Ovary (tissue), 9 donors: ENCODE results near the gene GOSR1. TPM values are rescaled to one million over a fixed set of nuclear protein-coding genes. Genes with fewer than 3 reads are reported as not detected.
"Not testable (repeated sequence)": the region's sequence is repeated elsewhere in the genome, so short reads cannot be mapped to it uniquely, and the experiment has no call there.

ENCODE experiments used
- DNase-seq, 5 donors: peaks; one replicate each; pipeline ENCODE4 v3.0.0-alpha.2; 2019 to 2020
- H3K27ac ChIP-seq, 2 donors: fragments of 200-600 bp; one replicate each; pipeline versions ENCODE4 v1.5.1 to v1.8.0; 2019 to 2022
- H3K27me3 ChIP-seq: fragments of 200-600 bp; one replicate; pipeline ENCODE4 v1.8.0; 2022
- H3K36me3 ChIP-seq: fragments of 200-600 bp; sonication (generic); one replicate; pipeline ENCODE4 v1.5.1; 2019
- H3K4me1 ChIP-seq: one replicate; pipeline ENCODE4 v1.8.1; 2013; ENCODE audit warnings: mild to moderate bottlenecking, moderate library complexity; ENCODE audit not compliant: insufficient read depth
- H3K4me3 ChIP-seq: fragments of 200-600 bp; sonication (generic); one replicate; pipeline ENCODE4 v1.5.1; 2017
- H3K9me3 ChIP-seq, 2 donors: fragments of 200-600 bp in 1 of 2; sonication (generic) in 1 of 2; one replicate each; pipeline versions ENCODE4 v1.5.1 to v1.8.1; 2013 to 2019; ENCODE audit warnings: mild to moderate bottlenecking in 1 of 2, moderate library complexity in 1 of 2
- EP300 ChIP-seq: sonication (generic); formaldehyde crosslinking; IDR thresholded peaks from one replicate; pipeline ENCODE4 v1.6.1; 2017; ENCODE audit warnings: antibody characterized with exemption
- POLR2A ChIP-seq: fragments of 450-650 bp; IDR thresholded peaks from one replicate; pipeline ENCODE4 v1.6.1; 2017; ENCODE audit warnings: antibody characterized with exemption, mild to moderate bottlenecking, moderate library complexity
- WGBS, 3 donors: extraction: QIAGEN DNeasy Blood & Tissue Kit in 1 of 3; methylation state at CpG; one replicate each; pipeline versions ENCODE4 v1.1.5 to v1.1.7; 2013 to 2017; 5-methylcytosine and 5-hydroxymethylcytosine counted together
- intact Hi-C, 4 donors: fragments of 100-400 bp; cut with DNase I; formaldehyde crosslinking; loops; one replicate each; pipeline versions ENCODE4 v1.11.0 to v1.15.1; 2022 to 2023
- polyA plus RNA-seq, 2 donors: library from polyadenylated mRNA; stranded (reverse); fragments of 200-250 nt in 1 of 2; fragments of 350-450 nt in 1 of 2; fragmentation: Illumina TruSeq in 1 of 2; extraction: RNeasy Lipid Tissue Mini Kit (QIAGEN cat#74804) in 1 of 2; gene quantifications; one replicate each; pipeline ENCODE4 v1.2.3, GENCODE V29; 2013 to 2014
- total RNA-seq, 7 donors: library from RNA; depleted of rRNA in 2 of 7; stranded (reverse); fragments of >200 nt in 2 of 7; fragmentation: NEBNext Ultra II Directional in 3 of 7; extraction: Animal tissue kit (Norgen Biotek cat#: 25700) in 3 of 7; gene quantifications; one replicate each; pipeline versions ENCODE4 v1.1.0 to v1.2.4, GENCODE V29; 2016 to 2023
- TF ChIP-seq, protein P1 (sequence below), 3 donors: fragments of 450-650 bp in 2 of 3; fragments of 200-600 bp in 1 of 3; IDR thresholded peaks; one replicate each; pipeline versions ENCODE4 v1.5.1 to v1.8.0; 2016 to 2022; ENCODE audit warnings: antibody characterized with exemption in 3 of 3, mild to moderate bottlenecking in 1 of 3
- donor health status: DM: no; HTN: no; CAD: no; lungs with moderate emphysema.
- donor health status: DM: no; HTN: no; CAD: no.
- donor health status: Bipolar disorder and iron deficiency.
- donor health status: DM: yes; HTN: yes; CAD: no.
- donor health status: DM: no; HTN: no; CAD: no.
- donor health status: DM: yes; HTN: yes; CAD: no.

The GOSR1 gene
- total and polyA plus RNA-seq, 9 donors, result 19.1 to 66.9 (median 53.9) TPM

DNA sequence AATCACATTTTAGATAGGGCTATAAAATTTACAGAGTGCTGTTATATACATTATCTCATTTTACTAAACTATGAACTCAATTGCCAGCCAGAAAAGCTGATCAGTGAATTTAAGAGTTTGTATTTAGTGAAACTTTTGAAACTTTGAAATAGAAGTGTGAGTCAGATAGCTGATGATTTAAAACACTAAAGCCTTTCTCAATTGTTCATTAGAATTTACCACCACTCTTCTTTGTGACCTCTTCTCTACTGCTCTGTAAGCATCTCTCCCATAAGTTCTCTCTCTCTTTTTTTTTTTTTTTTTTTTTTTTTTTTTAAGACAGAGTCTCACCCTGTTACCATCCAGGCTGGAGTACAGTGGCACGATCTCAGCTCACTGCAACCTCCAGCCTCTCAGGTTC, 43.7 kb downstream of the GOSR1 start:
- 88 to 97% (median 93%) methylated on average over 1 of the region's 1 CpG for WGBS, 3 donors
- no peak for TF ChIP-seq POLR2A
- TF ChIP-seq, protein P1, sequence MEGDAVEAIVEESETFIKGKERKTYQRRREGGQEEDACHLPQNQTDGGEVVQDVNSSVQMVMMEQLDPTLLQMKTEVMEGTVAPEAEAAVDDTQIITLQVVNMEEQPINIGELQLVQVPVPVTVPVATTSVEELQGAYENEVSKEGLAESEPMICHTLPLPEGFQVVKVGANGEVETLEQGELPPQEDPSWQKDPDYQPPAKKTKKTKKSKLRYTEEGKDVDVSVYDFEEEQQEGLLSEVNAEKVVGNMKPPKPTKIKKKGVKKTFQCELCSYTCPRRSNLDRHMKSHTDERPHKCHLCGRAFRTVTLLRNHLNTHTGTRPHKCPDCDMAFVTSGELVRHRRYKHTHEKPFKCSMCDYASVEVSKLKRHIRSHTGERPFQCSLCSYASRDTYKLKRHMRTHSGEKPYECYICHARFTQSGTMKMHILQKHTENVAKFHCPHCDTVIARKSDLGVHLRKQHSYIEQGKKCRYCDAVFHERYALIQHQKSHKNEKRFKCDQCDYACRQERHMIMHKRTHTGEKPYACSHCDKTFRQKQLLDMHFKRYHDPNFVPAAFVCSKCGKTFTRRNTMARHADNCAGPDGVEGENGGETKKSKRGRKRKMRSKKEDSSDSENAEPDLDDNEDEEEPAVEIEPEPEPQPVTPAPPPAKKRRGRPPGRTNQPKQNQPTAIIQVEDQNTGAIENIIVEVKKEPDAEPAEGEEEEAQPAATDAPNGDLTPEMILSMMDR (IDR thresholded peaks at IDR 0.05), result no peak
- Histone ChIP-seq H3K9me3 (no peaks in the 10 kb centered on the region), H3K4me1 (peaks cover 1% of the 10 kb centered on the region), H3K36me3 (no peaks in the 10 kb centered on the region), H3K4me3 (no peak overlapping the region), H3K27me3 (no peaks in the 10 kb centered on the region), H3K27ac (no peak overlapping the region)
- no peak for DNase-seq
- intact Hi-C loops, result no loop called here

DNA sequence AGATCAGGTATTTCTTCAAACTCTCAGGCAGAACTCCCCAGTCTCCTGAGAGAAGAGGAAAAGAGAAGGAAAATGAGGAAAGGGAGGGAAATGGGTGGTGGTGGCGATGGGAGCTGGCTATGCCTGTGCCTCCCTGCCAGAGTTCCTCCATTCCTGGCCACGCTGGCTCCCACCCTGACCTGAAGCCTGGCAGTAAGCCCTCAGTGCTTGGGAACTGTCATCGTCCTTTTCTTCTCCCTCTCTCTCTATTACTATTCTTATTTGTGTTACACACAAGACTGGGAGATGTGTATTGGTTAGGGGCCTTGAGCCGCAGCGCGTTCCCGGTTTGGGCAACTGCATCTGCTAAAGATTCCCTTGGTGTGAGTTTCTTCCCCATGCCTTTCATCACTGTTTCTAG, 44.6 kb downstream of the GOSR1 start:
- Histone ChIP-seq H3K27ac (no peak overlapping the region), H3K4me1 (peaks cover 1% of the 10 kb centered on the region), H3K4me3 (no peak overlapping the region), H3K36me3 (no peaks in the 10 kb centered on the region), H3K27me3 (no peaks in the 10 kb centered on the region), H3K9me3 (no peaks in the 10 kb centered on the region)
- WGBS, 3 donors, result 97 to 99% (median 97%) methylated on average over 7 of the region's 7 CpGs
- DNase-seq, result no peak
- no peak for TF ChIP-seq POLR2A
- no peak for TF ChIP-seq EP300
- TF ChIP-seq, protein P1 (IDR thresholded peaks at IDR 0.05), result no peak
- intact Hi-C loops, result no loop called here

DNA sequence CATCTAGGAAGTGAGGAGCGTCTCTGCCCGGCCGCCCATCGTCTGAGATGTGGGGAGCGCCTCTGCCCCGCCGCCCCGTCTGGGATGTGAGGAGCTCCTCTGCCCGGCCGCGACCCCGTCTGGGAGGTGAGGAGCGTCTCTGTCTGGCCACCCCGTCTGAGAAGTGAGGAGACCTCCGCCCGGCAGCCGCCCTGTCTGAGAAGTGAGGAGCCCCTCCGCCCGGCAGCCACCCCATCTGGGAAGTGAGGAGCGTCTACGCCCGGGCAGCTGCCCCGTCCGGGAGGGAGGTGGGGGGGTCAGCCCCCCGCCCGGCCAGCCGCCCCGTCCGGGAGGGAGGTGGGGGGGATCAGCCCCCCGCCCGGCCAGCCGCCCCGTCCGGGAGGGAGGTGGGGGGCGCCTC, 46.0 kb downstream of the GOSR1 start:
- H3K4me1 ChIP-seq, H3K27me3 ChIP-seq, H3K9me3 ChIP-seq, H3K4me3 ChIP-seq, H3K27ac ChIP-seq, intact Hi-C loops, DNase-seq, H3K36me3 ChIP-seq: not testable (repeated sequence)
- 80 to 95% (median 94%) methylated on average over 1 to 35 of the region's 35 CpGs for WGBS, 3 donors

DNA sequence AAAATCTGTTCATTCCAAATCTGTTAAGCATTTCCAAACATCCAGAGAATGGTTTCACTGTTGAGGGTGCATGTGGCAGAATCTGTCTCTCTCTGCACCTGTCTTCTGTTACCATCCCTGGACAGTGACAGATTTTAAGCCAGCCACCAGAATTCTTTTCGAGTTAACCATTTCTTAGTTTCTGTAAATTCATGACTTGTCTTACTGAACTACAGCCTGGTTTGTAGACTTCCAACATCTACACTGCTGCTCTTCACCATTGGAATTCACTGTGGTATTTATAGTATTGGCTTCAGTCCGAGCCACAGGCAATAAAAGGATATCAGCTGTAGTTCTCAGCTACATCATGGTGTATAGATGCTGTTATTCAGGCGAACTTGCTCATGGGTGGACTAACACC, 47.6 kb downstream of the GOSR1 start:
- TF ChIP-seq POLR2A, result no peak
- H3K4me3 ChIP-seq, result no peak overlapping the region
- H3K36me3 ChIP-seq, result no peaks in the 10 kb centered on the region
- no peaks in the 10 kb centered on the region for H3K4me1 ChIP-seq
- no peak for DNase-seq
- WGBS, 3 donors, result 70 to 77% (median 75%) methylated on average over 3 of the region's 3 CpGs
- no peak overlapping the region for H3K27ac ChIP-seq
- no peaks in the 10 kb centered on the region for H3K27me3 ChIP-seq
- no peaks in the 10 kb centered on the region for H3K9me3 ChIP-seq
- intact Hi-C loops, result no loop called here

DNA sequence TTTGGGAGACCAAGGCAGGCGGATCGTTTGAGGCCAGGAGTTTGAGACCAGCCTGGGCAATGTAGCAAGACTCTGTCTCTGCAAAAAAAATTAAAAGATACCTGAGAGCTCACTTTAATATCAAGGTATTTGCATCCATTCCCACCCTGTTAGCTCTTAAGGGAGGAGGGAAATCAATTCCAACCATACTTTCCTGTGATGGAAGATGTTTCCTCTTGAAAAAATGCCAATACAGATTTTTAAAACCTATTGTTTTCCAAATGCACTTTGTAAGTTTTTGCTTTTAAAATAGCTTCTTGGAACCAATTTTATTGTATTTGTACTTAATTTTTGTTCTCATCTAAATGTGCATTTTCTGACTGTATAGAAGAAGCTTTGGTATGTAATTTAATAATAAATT, 49.2 kb downstream of the GOSR1 start:
- H3K27ac ChIP-seq, result no peak overlapping the region
- DNase-seq, result no peak
- no peaks in the 10 kb centered on the region for H3K9me3 ChIP-seq
- H3K36me3 ChIP-seq, result no peaks in the 10 kb centered on the region
- 89 to 92% (median 89%) methylated on average over 2 of the region's 2 CpGs for WGBS, 3 donors
- H3K27me3 ChIP-seq, result no peaks in the 10 kb centered on the region
- H3K4me3 ChIP-seq, result no peak overlapping the region
- intact Hi-C loops, result no loop called here
- H3K4me1 ChIP-seq, result no peaks in the 10 kb centered on the region
- TF ChIP-seq, protein P1 (IDR thresholded peaks at IDR 0.05), result no peak
- TF ChIP-seq EP300, result no peak
- no peak for TF ChIP-seq POLR2A

DNA sequence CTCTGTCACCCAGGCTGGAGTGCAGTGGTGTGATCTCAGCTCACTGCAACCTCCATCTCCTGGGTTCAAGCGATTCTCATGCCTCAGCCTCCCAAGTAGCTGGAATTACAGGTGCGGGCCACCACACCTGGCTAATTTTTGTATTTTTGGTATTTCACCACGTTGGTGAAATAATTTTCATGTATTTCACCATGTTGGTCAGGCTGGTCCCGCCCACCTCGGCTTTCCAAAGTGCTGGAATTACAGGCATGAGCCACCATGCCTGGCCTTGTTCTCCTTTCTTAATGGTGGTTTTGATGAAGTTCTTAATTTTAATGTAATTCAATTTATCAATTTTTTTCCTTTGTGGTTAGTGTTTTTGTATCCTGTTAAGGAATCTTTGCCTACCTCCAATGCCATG, 51.5 kb downstream of the GOSR1 start:
- H3K4me1 ChIP-seq, H3K27ac ChIP-seq, H3K9me3 ChIP-seq, H3K36me3 ChIP-seq, DNase-seq, H3K27me3 ChIP-seq, intact Hi-C loops, H3K4me3 ChIP-seq: not testable (repeated sequence)
- WGBS, 3 donors, result 86 to 92% (median 88%) methylated on average over 5 of the region's 5 CpGs
